GM12874 (cell line): ENCODE data around the gene ARFGAP1.

Experiments
- TF ChIP-seq, protein P1 (sequence below): IDR thresholded peaks from 2 replicates; pipeline ENCODE4 v1.5.1; 2011; ENCODE audit warnings: low read depth, mild to moderate bottlenecking, control low read depth, low read length, moderate library complexity; ENCODE audit not compliant: insufficient read depth

ARFGAP1 gene

DNA sequence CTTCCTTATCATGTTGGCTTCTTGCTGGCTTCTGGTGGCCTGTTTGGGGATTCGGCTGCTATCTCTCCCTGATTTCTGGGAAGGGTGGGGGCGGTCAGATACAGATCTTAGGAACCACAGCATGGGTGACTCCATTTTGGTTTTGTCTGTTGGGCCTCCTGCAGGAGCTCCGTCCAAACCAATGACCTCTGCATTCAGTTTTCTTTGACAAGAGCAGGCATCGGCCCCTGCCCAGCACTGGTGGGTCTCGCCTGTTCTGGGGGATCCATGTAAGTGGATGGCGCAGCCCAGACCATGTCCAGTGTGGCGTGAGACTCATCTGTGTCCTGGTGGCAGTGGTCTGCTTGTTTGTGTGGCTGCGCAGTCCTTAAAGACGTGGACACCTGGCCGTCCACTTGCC lies 8.6 kb upstream of the ARFGAP1 start:
- TF ChIP-seq, protein P1, sequence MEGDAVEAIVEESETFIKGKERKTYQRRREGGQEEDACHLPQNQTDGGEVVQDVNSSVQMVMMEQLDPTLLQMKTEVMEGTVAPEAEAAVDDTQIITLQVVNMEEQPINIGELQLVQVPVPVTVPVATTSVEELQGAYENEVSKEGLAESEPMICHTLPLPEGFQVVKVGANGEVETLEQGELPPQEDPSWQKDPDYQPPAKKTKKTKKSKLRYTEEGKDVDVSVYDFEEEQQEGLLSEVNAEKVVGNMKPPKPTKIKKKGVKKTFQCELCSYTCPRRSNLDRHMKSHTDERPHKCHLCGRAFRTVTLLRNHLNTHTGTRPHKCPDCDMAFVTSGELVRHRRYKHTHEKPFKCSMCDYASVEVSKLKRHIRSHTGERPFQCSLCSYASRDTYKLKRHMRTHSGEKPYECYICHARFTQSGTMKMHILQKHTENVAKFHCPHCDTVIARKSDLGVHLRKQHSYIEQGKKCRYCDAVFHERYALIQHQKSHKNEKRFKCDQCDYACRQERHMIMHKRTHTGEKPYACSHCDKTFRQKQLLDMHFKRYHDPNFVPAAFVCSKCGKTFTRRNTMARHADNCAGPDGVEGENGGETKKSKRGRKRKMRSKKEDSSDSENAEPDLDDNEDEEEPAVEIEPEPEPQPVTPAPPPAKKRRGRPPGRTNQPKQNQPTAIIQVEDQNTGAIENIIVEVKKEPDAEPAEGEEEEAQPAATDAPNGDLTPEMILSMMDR: no peak

DNA sequence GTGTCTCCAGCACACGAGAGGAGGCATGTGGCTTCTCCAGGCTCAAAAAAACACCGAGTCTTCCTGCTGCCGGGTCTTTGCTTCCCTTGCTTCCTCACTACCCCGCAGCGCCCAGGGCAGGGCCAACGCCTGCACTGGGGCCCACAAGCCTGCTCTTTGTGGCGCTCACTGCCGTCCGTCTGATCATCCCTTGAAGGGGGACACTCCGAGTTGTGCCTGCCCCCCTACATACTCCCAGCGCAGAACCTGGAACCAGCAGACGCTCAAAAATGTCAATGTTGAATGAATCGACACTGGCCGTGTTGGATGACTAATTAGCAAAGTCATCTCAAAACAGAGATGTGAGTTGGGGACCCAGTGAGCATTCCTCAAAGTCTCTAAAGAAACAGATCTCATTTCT lies 8.1 kb upstream of the ARFGAP1 start:
- TF ChIP-seq, protein P1: no peak

DNA sequence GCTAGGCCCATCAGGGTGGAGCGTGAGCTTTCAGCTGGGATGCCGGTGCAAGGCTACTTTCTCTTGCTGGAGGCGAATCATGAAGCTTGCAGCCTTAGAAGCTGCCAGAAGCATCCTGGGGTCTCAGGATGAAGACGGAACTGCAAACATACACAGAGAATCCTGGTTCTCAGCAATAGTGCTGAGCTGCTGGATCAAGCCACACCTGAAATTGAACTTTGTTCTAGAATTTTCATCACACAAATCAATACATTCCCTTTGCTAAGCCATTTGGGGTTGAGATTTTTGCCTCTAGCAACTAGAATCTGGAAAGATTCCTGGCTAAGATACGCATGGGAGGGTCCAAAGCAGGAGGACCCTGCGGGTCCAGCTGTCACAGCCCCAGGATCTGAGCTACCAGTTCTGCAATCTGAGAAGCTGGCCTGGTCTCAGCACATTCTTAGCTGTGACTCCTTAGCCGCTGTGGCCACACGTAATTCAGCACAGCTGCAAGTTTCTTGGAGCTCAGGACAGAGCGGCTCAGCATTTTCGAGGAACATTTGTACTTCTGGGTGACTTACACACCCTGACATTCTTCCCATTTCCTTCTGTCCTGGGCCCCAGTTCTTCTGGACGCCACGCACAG lies 6.6 kb upstream of the ARFGAP1 start:
- TF ChIP-seq, protein P1: no peak

DNA sequence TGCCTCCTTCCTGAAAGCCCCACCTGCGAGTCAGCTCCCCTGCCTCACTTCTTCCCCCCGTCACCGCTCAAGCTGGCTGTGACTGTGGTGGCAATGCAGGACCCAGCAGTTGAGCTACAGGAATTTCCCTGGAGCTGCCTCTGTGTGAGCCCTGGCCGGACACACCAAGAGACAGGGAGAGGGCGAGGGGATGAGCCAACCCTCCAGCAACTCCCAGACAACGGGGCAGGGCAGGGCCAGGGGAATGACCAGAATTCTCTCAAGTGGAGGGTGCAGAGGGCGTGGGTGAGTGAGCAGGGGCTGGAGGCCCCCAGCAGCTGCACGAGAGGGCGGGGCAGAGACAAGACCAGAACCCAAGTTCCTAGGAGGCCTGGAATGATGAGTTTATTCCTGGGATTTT lies 4.9 kb upstream of the ARFGAP1 start:
- TF ChIP-seq, protein P1: no peak

DNA sequence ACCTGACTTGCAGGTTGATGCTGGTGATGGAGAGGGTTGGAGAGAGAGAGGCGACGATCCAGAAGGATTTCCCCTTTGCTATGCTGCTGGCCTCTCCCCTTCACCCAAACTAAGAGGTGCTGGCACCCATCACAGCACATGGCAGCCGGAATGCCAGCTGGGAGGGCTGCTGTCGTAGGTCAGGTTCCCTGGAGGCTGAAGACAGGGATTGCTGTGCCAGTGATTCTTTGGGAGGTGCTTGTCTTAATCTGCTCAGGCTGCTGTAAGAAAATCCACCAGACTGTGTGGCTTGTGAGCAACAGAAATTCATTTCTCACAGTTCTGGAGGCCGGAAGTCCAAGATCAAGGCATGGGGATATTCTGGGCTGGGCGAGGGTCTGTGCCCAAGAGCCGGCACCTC lies 4.4 kb upstream of the ARFGAP1 start:
- TF ChIP-seq, protein P1: no peak

DNA sequence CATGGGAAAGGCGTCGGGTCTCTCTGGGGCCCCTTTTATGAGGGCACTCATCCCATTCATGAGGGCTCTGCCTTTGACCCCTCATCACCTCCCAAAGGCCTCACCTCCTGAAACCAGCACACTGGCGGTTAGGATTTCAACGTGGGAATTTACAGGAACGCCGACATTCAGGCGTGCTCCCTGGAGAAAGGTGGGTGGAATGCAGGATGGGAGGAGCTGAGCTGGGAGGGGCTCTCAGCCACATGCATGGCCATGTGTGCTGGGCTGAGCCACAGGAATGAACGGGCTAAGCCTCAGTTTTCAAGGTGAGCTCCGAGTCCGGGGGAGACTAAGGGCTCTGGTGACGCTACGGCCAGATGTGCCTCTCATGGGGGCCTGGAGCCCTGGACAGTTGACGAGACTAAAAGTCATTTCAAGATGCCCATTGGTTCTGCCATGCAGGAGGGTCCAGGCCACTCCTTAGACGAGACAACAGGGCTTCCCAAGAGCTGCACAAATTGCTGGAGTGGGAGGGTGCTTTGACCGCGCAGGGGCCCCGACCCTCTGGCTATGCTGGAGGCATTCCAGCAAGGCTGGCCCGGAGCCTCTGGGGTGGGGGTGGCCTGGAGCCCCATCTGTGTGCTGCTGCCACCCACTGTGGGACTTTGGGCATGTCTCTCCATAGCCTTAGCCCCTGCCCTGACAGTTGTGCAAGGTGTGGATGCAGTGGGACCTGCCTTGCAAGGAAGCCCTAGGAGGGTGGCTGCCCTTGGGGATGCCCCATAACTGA lies 3.8 kb upstream of the ARFGAP1 start:
- TF ChIP-seq, protein P1: no peak

DNA sequence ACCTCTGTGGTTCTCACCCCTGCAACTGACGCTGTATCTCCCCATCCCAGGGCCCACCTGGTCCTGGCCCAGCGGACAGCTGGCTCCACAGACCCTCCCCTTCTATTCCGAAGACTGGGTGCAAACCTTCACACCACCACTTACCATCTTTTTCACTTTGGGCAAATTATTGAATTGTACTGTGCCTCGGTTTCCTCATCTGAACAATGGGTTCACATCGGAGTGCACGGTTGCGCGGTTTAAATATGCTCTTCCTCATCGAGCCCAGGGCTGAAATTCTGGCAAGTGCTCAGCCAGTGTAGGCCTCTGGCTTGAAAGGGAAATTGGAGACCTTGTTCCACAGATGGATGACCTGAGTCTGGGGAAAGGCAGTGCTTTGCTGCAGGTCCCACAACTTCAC lies 2.9 kb upstream of the ARFGAP1 start:
- TF ChIP-seq, protein P1: no peak
